Measurements from ENCODE around the gene FRY.

DNA sequence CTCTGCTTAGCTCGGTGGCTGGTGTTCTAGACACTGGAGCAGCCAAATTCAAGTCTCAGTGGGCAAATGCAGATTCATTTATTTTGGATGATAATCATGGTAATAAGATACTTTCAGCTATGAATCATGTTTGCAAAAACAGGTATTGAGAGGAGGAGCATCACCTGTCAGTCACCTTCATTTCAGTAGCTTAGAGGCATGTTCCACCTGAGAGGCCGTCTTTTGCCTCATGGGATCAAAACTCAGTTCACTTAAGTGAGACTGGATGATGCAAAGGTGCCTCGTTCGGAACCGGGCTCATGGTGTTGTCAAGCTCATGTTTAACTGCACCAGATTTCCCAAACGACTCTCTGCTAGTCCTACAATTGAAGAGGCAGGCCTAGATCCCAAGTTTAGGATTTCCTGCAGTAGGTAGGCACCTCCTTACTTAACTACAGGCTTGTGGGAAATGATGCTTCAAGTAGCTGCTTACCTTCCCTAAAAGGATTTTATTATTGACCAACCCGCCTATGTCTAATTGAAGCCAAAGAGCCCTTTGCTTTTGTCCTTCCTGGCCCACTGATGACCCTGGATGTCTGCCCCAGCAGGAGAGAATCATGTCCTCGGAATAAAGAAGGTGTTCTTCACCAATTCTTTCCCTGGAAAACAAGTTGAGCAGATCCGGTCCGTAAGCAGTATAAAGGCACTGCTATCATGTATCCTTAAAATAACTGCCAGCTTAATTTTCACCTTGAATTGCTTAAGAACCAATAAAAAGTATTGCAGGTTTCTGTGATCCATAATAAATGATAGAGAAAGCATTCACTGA lies 223.5 kb downstream of the FRY start:
- TF ChIP-seq BACH2 (CRISPR knock-in tag; IDR thresholded peaks at IDR 0.05; ENCODE audit: borderline replicate concordance): no peak
- TF ChIP-seq, protein P1, sequence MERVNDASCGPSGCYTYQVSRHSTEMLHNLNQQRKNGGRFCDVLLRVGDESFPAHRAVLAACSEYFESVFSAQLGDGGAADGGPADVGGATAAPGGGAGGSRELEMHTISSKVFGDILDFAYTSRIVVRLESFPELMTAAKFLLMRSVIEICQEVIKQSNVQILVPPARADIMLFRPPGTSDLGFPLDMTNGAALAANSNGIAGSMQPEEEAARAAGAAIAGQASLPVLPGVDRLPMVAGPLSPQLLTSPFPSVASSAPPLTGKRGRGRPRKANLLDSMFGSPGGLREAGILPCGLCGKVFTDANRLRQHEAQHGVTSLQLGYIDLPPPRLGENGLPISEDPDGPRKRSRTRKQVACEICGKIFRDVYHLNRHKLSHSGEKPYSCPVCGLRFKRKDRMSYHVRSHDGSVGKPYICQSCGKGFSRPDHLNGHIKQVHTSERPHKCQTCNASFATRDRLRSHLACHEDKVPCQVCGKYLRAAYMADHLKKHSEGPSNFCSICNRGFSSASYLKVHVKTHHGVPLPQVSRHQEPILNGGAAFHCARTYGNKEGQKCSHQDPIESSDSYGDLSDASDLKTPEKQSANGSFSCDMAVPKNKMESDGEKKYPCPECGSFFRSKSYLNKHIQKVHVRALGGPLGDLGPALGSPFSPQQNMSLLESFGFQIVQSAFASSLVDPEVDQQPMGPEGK (CRISPR knock-in tag; IDR thresholded peaks at IDR 0.05; ENCODE audit: borderline replicate concordance): no peak
- TF ChIP-seq TCF4 (CRISPR knock-in tag; IDR thresholded peaks at IDR 0.05; ENCODE audit: borderline replicate concordance): no peak
- no peak for TF ChIP-seq ZFP3 (CRISPR knock-in tag; IDR thresholded peaks at IDR 0.05)
- TF ChIP-seq SNAI2 (CRISPR knock-in tag; IDR thresholded peaks at IDR 0.05): no peak

Measured in SK-N-SH treated with all-trans-retinoic acid at 6 μM for 48 hours (cell line).